GM12875 (cell line): Measurements from ENCODE around the gene PPM1G.
A peak's percentile ranks its signal among the peaks of the same experiment; 100 is the strongest.

Source experiments
- H3K4me3 ChIP-seq: one replicate; pipeline ENCODE4 v1.5.1; 2011; ENCODE audit warnings: low read depth, low read length, control low read depth
- CTCF ChIP-seq: IDR thresholded peaks from 2 replicates; pipeline ENCODE4 v1.5.1; 2011; ENCODE audit warnings: low read depth, mild to moderate bottlenecking, control low read depth, inconsistent platforms, low read length, moderate library complexity, borderline replicate concordance; ENCODE audit not compliant: insufficient read depth

PPM1G gene, protein sequence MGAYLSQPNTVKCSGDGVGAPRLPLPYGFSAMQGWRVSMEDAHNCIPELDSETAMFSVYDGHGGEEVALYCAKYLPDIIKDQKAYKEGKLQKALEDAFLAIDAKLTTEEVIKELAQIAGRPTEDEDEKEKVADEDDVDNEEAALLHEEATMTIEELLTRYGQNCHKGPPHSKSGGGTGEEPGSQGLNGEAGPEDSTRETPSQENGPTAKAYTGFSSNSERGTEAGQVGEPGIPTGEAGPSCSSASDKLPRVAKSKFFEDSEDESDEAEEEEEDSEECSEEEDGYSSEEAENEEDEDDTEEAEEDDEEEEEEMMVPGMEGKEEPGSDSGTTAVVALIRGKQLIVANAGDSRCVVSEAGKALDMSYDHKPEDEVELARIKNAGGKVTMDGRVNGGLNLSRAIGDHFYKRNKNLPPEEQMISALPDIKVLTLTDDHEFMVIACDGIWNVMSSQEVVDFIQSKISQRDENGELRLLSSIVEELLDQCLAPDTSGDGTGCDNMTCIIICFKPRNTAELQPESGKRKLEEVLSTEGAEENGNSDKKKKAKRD

DNA sequence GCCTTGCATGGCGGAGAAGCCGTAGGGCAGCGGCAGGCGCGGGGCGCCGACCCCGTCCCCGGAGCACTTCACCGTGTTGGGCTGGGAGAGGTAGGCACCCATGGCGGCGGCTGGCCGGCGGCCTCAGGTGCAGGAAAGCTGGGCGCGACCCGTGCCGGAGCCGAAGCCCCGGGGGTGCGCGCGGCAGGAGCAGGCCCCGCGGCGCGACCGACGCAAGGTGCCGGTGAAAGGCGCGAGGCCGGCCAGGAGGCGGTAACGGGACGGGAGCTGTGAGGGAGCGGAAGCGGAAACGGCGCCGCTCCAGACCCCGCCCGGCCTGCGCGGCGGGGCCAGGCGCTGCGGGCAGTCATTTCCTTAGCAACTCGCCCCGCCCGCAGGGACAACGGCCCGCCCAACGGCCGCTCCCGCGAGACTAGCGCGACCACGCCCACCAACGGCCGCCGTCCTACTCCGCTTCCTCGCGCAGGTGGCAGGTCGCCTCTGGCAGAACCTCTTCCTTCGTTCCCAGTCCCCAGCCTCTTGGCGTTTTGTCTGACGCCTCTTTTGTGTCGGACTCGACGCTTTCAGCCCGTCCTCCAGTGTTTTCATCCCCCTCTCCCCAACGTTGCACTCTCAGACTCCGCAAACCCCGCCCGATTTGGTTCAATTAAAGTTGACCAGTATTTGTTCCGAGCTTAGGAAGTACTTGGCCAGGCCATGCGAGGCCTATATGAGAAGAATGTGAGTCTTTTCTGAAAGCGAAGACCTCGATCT lies at the start of gene PPM1G:
Gene PPM1G, minus strand, starts transcription at position 271 of the 753 bp plus-strand sequence. Its CDS starts 169 bp downstream, at position 102.
- no peak for TF ChIP-seq CTCF
- H3K4me3 ChIP-seq = peak within 1 kb of the TSS; percentile 96

DNA sequence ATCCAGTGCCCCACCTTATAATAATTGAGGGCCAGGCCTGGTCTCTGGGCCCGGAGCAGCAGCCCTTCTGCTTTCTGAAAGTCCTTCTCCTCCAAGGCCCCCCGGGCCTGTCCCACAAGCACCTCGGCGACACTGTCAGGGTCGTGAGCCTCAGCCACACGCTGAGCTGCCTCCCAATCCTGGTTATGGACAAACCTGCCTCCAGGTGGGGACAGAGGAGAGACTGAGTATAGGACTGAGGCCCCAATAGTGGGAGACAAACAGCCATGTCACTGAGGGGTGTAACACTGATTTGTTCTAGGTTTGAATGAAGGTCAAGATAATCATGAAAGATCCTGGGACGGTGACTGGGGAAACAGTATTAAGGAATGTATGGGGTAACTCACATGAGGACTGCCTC lies 44.6 kb upstream of the PPM1G start:
- H3K4me3 ChIP-seq = no peak overlapping the region
- no peak for TF ChIP-seq CTCF

- TF ChIP-seq CTCF = no peak
- H3K4me3 ChIP-seq = no peak overlapping the region
Measured at GRCh38 chr2:27451095-27451494, 41.7 kb upstream of the PPM1G start.

GRCh38 chr2:27448381-27448780 lies 39.0 kb upstream of the PPM1G start:
- no peak overlapping the region for H3K4me3 ChIP-seq
- TF ChIP-seq CTCF = no peak

DNA sequence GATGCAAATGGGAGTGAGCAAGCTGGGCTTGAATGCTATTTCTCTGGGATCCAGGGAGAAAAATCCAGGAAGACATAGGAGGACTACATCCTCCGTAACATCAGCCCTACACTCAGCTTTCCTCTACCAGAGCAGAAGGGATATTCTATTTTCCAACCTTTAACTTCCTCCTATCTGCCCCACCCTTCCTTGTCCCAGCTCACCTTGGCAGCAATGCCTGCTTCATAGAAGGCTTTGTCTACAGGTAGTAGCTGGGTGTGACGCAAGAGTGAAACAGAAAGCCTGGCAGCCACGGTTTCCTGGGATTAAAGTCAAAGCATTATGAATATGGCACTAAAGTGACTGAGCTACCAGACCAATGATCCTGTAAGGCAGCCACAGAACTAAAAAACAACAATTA lies 36.7 kb upstream of the PPM1G start:
- no peak overlapping the region for H3K4me3 ChIP-seq
- TF ChIP-seq CTCF = no peak

DNA sequence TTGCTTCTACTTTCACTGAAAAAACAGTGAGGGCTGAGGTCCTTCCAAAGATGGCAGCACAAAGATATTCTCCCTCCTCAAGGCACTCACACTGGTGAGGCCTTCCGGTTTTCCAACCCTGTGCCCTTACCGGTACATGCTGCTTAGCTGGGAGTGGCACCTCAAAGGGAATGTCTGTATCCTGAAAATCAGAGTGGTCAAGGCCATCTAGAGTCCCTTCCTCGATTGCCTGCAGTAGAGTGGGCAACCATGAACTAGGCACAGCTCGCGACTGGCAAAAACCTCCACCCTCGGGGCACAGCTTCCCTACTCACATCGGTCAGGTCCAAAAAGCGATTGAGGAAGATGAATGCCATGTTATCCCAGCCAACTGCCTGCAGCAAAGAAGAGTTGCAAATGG lies 36.2 kb upstream of the PPM1G start:
- H3K4me3 ChIP-seq = no peak overlapping the region
- TF ChIP-seq CTCF = no peak
